ENCODE measurements around the gene PARD3B. TPM values are rescaled to one million over a fixed set of nuclear protein-coding genes. Genes with fewer than 3 reads are reported as not detected.

PARD3B gene
- total RNA-seq, 2 experiments from 2014 or later, result 0.46 TPM; not detected in 1

DNA sequence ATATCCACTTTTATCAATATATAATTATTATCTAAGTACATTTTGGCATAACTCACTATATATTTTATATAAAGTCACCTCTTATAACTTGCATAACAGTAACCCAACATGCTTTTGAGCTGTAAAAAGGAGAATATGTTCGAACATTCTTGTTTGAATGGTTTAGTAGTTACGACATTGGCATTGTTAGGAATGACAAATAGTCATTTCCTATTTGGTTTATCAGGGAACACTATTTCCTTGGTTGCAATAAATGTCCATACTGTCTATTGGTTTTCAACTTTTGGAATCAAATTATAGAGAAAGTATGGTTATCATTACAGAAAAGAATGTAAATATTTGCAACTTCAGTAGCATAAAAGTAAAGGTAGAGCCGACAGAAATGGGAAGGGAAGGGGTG lies 124.1 kb downstream of the PARD3B start:
- Mint-ChIP-seq H3K4me1 (no peaks in the 10 kb centered on the region), H3K36me3 (ENCODE audit: low read depth) (no peaks in the 10 kb centered on the region), H3K4me3 (no peak overlapping the region), H3K27ac (no peak overlapping the region), H3K9me3 (ENCODE audit: low read depth) (no peaks in the 10 kb centered on the region), H3K27me3 (peaks cover 3% of the 10 kb centered on the region)
- ChIA-PET POLR2A (no interaction called here), CTCF (no interaction called here)
- ATAC-seq (no peak), DNase-seq (no peak)
- intact Hi-C loops (cut with DNase I, micrococcal nuclease), result no loop called here

- H3K4me1 Mint-ChIP-seq, result no peaks in the 10 kb centered on the region
- H3K27ac Mint-ChIP-seq, result no peak overlapping the region
- H3K4me3 Mint-ChIP-seq, result no peak overlapping the region
These were observed 124.8 kb downstream of the PARD3B start for GRCh38 chr2:204670124-204670523.

DNA sequence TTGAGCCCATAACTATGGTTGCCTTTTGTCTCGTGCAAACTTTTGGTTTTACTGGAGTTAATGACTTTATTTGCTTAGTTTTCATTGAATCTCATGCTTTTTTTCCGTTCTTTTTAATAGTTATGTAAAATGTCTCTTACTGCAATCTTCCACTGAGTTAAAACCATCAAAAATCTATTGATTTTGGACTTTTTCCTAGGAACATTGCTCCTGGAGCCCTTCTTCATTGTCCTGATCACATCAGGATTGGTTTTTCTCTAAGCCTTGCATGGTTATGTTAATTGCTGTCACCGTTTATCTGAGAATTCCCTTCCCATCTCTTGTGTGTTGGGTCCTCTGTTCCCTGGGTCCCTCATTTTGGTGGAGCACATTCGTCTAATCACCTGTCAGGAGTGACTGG lies 125.5 kb downstream of the PARD3B start:
- ChIA-PET CTCF (interaction anchor here (1.4 kb wide), 1 partner anchor 10 kb away, joined by 6 read pairs; no protein-coding TSS in a partner anchor), POLR2A (no interaction called here)
- H3K27me3 Mint-ChIP-seq, result peaks cover 3% of the 10 kb centered on the region
- intact Hi-C loops (cut with DNase I, micrococcal nuclease), result no loop called here
- H3K4me3 Mint-ChIP-seq, result no peak overlapping the region
- no peaks in the 10 kb centered on the region for H3K9me3 Mint-ChIP-seq (ENCODE audit: low read depth)
- no peak overlapping the region for H3K27ac Mint-ChIP-seq
- no peaks in the 10 kb centered on the region for H3K36me3 Mint-ChIP-seq (ENCODE audit: low read depth)
- H3K4me1 Mint-ChIP-seq, result no peaks in the 10 kb centered on the region
- ATAC-seq (no peak), DNase-seq (no peak)

More at GRCh38 chr2:204670124-204670523, 124.8 kb downstream of the PARD3B start:
- ATAC-seq (no peak), DNase-seq (no peak)
- H3K27me3 Mint-ChIP-seq, result peaks cover 3% of the 10 kb centered on the region
- no peaks in the 10 kb centered on the region for H3K36me3 Mint-ChIP-seq (ENCODE audit: low read depth)
- CTCF ChIA-PET, result no interaction called here
- no peaks in the 10 kb centered on the region for H3K9me3 Mint-ChIP-seq (ENCODE audit: low read depth)
- POLR2A ChIA-PET, result no interaction called here
- intact Hi-C loops (cut with DNase I, micrococcal nuclease), result no loop called here

GRCh38 chr2:204672772-204673171 lies 127.5 kb downstream of the PARD3B start:
- Mint-ChIP-seq H3K4me1 (no peaks in the 10 kb centered on the region), H3K27ac (no peak overlapping the region), H3K27me3 (peaks cover 3% of the 10 kb centered on the region), H3K36me3 (ENCODE audit: low read depth) (no peaks in the 10 kb centered on the region), H3K4me3 (no peak overlapping the region), H3K9me3 (ENCODE audit: low read depth) (no peaks in the 10 kb centered on the region)
- no peak for ATAC-seq
- ChIA-PET CTCF (interaction anchor here (1.5 kb wide), 1 partner anchor 10 kb away, joined by 7 read pairs; no protein-coding TSS in a partner anchor), POLR2A (no interaction called here)
- intact Hi-C loops (cut with DNase I, micrococcal nuclease), result no loop called here
- DNase-seq, result no peak

- no peaks in the 10 kb centered on the region for H3K4me1 Mint-ChIP-seq
- intact Hi-C loops (cut with DNase I, micrococcal nuclease), result no loop called here
- DNase-seq, result no peak
- ChIA-PET CTCF (interaction anchor here (0.7 to 0.8 kb wide), 2 partner anchors 19 to 22 kb away, joined by 3 read pairs; no protein-coding TSS in a partner anchor), POLR2A (no interaction called here)
- no peaks in the 10 kb centered on the region for H3K36me3 Mint-ChIP-seq (ENCODE audit: low read depth)
- H3K4me3 Mint-ChIP-seq, result no peak overlapping the region
- no peak overlapping the region for H3K27ac Mint-ChIP-seq
- no peak for ATAC-seq
- no peaks in the 10 kb centered on the region for H3K9me3 Mint-ChIP-seq (ENCODE audit: low read depth)
- H3K27me3 Mint-ChIP-seq, result peaks cover 1% of the 10 kb centered on the region
These were observed 128.6 kb downstream of the PARD3B start for GRCh38 chr2:204673877-204674276.

DNA sequence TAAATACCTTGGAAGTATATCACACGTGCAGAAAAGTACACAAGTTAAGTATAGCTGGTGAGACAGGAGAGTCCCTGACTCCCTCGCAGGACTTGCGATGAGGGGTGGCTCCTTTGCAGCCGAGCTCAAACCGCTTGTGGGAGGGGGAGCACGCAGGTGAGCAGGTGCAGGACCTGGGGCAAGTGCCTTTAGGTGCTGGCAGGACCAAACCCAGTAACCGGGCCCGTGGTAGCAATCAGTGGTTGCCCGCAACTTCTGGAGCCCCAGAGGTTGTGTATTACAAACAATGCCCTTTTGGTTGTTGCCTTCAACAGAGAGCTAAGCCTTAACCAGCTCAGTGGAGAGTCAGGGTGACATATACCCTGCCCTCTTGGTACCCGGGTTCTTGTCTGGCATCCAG lies 132.8 kb downstream of the PARD3B start:
- no peak overlapping the region for H3K27ac Mint-ChIP-seq
- H3K27me3 Mint-ChIP-seq, result peaks cover 1% of the 10 kb centered on the region
- POLR2A ChIA-PET, result no interaction called here
- no peaks in the 10 kb centered on the region for H3K36me3 Mint-ChIP-seq (ENCODE audit: low read depth)
- no peaks in the 10 kb centered on the region for H3K4me1 Mint-ChIP-seq
- no peak for DNase-seq
- no peaks in the 10 kb centered on the region for H3K9me3 Mint-ChIP-seq (ENCODE audit: low read depth)
- ATAC-seq, result no peak
- CTCF ChIA-PET, result no interaction called here
- H3K4me3 Mint-ChIP-seq, result no peak overlapping the region
- intact Hi-C loops (cut with DNase I, micrococcal nuclease), result no loop called here

DNA sequence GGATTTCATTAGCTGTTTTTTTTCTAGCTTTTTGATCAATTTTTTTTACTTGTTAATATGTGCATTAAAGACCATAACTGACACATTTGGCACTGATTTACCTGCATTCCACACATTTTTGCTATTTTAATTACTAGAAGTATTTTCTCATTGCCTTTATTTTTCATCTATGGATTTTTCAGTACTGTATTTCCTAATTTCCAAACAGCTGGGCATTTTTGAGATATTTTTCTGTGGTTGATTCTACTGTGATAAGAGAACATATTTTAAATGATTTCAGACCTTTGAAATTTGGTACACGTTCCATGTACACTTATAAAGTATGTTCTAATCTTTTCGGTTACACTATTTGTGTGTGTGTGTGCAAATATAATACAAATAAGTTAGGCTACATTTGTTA lies 135.3 kb downstream of the PARD3B start:
- Mint-ChIP-seq H3K27me3 (peaks cover 2% of the 10 kb centered on the region), H3K36me3 (ENCODE audit: low read depth) (no peaks in the 10 kb centered on the region), H3K9me3 (ENCODE audit: low read depth) (no peaks in the 10 kb centered on the region), H3K4me3 (no peak overlapping the region), H3K4me1 (no peaks in the 10 kb centered on the region), H3K27ac (no peak overlapping the region)
- ChIA-PET POLR2A (no interaction called here), CTCF (interaction anchor here (0.9 to 1.3 kb wide), 2 partner anchors 9 to 133 kb away, joined by 3 to 6 read pairs; no protein-coding TSS in a partner anchor)
- no peak for DNase-seq
- ATAC-seq, result no peak
- intact Hi-C loops (cut with DNase I, micrococcal nuclease), result no loop called here

GRCh38 chr2:204681412-204681811 lies 136.1 kb downstream of the PARD3B start:
- no peaks in the 10 kb centered on the region for H3K4me1 Mint-ChIP-seq
- no peak for ATAC-seq
- ChIA-PET CTCF (no interaction called here), POLR2A (no interaction called here)
- H3K36me3 Mint-ChIP-seq (ENCODE audit: low read depth), result no peaks in the 10 kb centered on the region
- no peak overlapping the region for H3K27ac Mint-ChIP-seq
- no peak for DNase-seq
- H3K4me3 Mint-ChIP-seq, result no peak overlapping the region
- no peaks in the 10 kb centered on the region for H3K9me3 Mint-ChIP-seq (ENCODE audit: low read depth)
- intact Hi-C loops (cut with DNase I, micrococcal nuclease), result no loop called here
- H3K27me3 Mint-ChIP-seq, result peaks cover 2% of the 10 kb centered on the region

GRCh38 chr2:204683384-204683783 lies 138.1 kb downstream of the PARD3B start:
- Mint-ChIP-seq H3K27ac (no peak overlapping the region), H3K36me3 (ENCODE audit: low read depth) (no peaks in the 10 kb centered on the region), H3K9me3 (ENCODE audit: low read depth) (no peaks in the 10 kb centered on the region), H3K4me3 (no peak overlapping the region), H3K27me3 (peaks cover 3% of the 10 kb centered on the region), H3K4me1 (no peaks in the 10 kb centered on the region)
- POLR2A ChIA-PET, result no interaction called here
- intact Hi-C loops (cut with DNase I, micrococcal nuclease), result no loop called here
- ATAC-seq, result no peak
- CTCF ChIA-PET, result no interaction called here
- no peak for DNase-seq

DNA sequence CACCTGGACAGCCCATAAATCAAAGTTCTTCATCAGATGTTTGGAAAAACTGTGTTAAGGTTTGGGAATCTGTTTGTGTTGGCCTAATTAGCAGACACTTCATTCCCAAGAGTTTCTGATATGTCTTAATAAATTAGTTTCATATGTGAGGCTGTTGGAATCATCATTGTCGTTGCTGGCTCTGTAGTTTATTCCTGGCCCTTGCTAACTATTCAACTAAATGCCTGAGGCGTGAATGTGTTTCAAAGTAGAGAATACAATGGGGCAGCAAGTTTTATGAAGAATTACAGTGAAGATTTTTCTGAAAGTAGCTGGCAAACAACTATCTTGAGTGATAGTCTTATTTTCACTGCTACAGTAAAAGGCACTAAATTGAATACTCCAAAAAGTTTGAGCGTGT lies 141.1 kb downstream of the PARD3B start:
- no peaks in the 10 kb centered on the region for H3K9me3 Mint-ChIP-seq (ENCODE audit: low read depth)
- no peak for ATAC-seq
- H3K27ac Mint-ChIP-seq, result no peak overlapping the region
- CTCF ChIA-PET, result interaction anchor here (1.1 kb wide), 1 partner anchor 1194 kb away, joined by 3 read pairs; no protein-coding TSS in a partner anchor
- POLR2A ChIA-PET, result no interaction called here
- DNase-seq, result no peak
- no peaks in the 10 kb centered on the region for H3K4me1 Mint-ChIP-seq
- no peaks in the 10 kb centered on the region for H3K36me3 Mint-ChIP-seq (ENCODE audit: low read depth)
- peaks cover 3% of the 10 kb centered on the region for H3K27me3 Mint-ChIP-seq
- intact Hi-C loops (cut with DNase I, micrococcal nuclease), result no loop called here
- H3K4me3 Mint-ChIP-seq, result no peak overlapping the region

DNA sequence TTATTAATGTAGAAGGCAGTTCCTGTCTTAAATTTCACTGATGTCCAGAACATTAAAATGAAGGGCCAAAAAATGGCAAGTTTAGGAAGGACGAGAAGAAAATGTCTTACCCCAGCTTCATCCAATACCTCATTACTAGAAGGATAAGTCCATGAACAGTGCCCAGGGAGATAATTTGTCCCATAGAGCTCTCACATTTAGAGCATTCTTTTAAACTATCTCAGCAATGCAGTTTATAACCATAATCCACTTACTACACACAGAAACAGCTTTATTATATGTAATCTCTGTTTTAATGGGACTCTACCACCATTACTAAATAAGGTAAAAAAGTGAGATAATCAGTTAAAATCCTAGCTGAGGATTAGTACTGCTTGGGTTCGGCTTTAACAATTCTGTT lies 142.5 kb downstream of the PARD3B start:
- no peaks in the 10 kb centered on the region for H3K36me3 Mint-ChIP-seq (ENCODE audit: low read depth)
- H3K9me3 Mint-ChIP-seq (ENCODE audit: low read depth), result no peaks in the 10 kb centered on the region
- ChIA-PET CTCF (no interaction called here), POLR2A (no interaction called here)
- no peak overlapping the region for H3K27ac Mint-ChIP-seq
- DNase-seq (no peak), ATAC-seq (no peak)
- H3K4me1 Mint-ChIP-seq, result peaks cover 5% of the 10 kb centered on the region
- no peak overlapping the region for H3K4me3 Mint-ChIP-seq
- intact Hi-C loops (cut with DNase I, micrococcal nuclease), result no loop called here
- peaks cover 3% of the 10 kb centered on the region for H3K27me3 Mint-ChIP-seq

- intact Hi-C loops (cut with DNase I, micrococcal nuclease), result loop anchor here (1.0 to 5.0 kb wide), 3 partner anchors 367 to 620 kb away; no protein-coding TSS in a partner anchor
- ChIA-PET POLR2A (interaction anchor here (0.6 kb wide), 1 partner anchor 1193 kb away, joined by 3 read pairs; no protein-coding TSS in a partner anchor), CTCF (interaction anchor here (0.6 to 2.1 kb wide), 15 partner anchors 8 to 1232 kb away, joined by 3 to 6 read pairs (median 3); no protein-coding TSS in a partner anchor)
- H3K27me3 Mint-ChIP-seq, result no peaks in the 10 kb centered on the region
- H3K27ac Mint-ChIP-seq, result no peak overlapping the region
- peaks cover 10% of the 10 kb centered on the region for H3K4me1 Mint-ChIP-seq
- no peaks in the 10 kb centered on the region for H3K36me3 Mint-ChIP-seq (ENCODE audit: low read depth)
- DNase-seq (peak; percentile 24), ATAC-seq (peak; percentile 36)
- no peak overlapping the region for H3K4me3 Mint-ChIP-seq
- H3K9me3 Mint-ChIP-seq (ENCODE audit: low read depth), result no peaks in the 10 kb centered on the region
These were observed 146.7 kb downstream of the PARD3B start for GRCh38 chr2:204691911-204692510.

Measured in activated CD4-positive, alpha-beta T cell treated with anti-CD3 and anti-CD28 coated beads for 36 hours (primary cell).